GM19023 (cell line): Measurements from ENCODE around the gene PROK1.

ENCODE experiments used
- ATAC-seq: cut with Tn5 transposase; IDR thresholded peaks from one replicate; pipeline ENCODE4 v1.9.1; 2021; ENCODE audit warnings: mild to moderate bottlenecking, moderate library complexity; ENCODE audit not compliant: unreplicated experiment

The PROK1 gene

GRCh38 chr1:110485725-110486124 is 34.8 kb downstream of the PROK1 start:
- no peak for ATAC-seq

GRCh38 chr1:110487726-110488125 is 36.8 kb downstream of the PROK1 start:
- ATAC-seq = no peak

GRCh38 chr1:110488161-110488560 is 37.2 kb downstream of the PROK1 start:
- ATAC-seq = no peak

- ATAC-seq = no peak
Measured at GRCh38 chr1:110488867-110489266, 37.9 kb downstream of the PROK1 start.

- ATAC-seq = no peak
Measured at GRCh38 chr1:110489406-110489805, 38.5 kb downstream of the PROK1 start.

- ATAC-seq = no peak
Measured at GRCh38 chr1:110489973-110490542, 39.1 kb downstream of the PROK1 start.

GRCh38 chr1:110490791-110491451 is 40.0 kb downstream of the PROK1 start:
- ATAC-seq = no peak

- ATAC-seq = no peak
Measured at GRCh38 chr1:110492573-110492972, 41.6 kb downstream of the PROK1 start.

GRCh38 chr1:110493059-110493699 is 42.2 kb downstream of the PROK1 start:
- no peak for ATAC-seq

- no peak for ATAC-seq
Measured at GRCh38 chr1:110494036-110494435, 43.1 kb downstream of the PROK1 start.

GRCh38 chr1:110494522-110495406 is 43.8 kb downstream of the PROK1 start:
- no peak for ATAC-seq

- no peak for ATAC-seq
Measured at GRCh38 chr1:110495926-110496600, 45.1 kb downstream of the PROK1 start.

GRCh38 chr1:110498270-110498669 is 47.3 kb downstream of the PROK1 start:
- ATAC-seq = no peak

GRCh38 chr1:110501488-110502132 is 50.7 kb downstream of the PROK1 start:
- no peak for ATAC-seq

GRCh38 chr1:110502402-110503151 is 51.6 kb downstream of the PROK1 start:
- no peak for ATAC-seq

GRCh38 chr1:110503471-110503870 is 52.5 kb downstream of the PROK1 start:
- ATAC-seq = no peak

- ATAC-seq = no peak
Measured at GRCh38 chr1:110504226-110504625, 53.3 kb downstream of the PROK1 start.

GRCh38 chr1:110505596-110505995 is 54.6 kb downstream of the PROK1 start:
- ATAC-seq = no peak

GRCh38 chr1:110506541-110506940 is 55.6 kb downstream of the PROK1 start:
- no peak for ATAC-seq
